Smooth muscle cell of the coronary artery (primary cell): ENCODE measurements around the gene SLC8A3. TPM values are rescaled to one million over a fixed set of nuclear protein-coding genes. Genes with fewer than 3 reads are reported as not detected.

Source experiments
- total RNA-seq: library from RNA; depleted of rRNA; stranded (reverse); fragments of >200 nt; gene quantifications from 2 replicates; pipeline ENCODE4 v1.2.3, GENCODE V29; 2014; ENCODE audit warnings: low replicate concordance

The SLC8A3 gene
- not detected in 2 replicates for total RNA-seq

GRCh38 chr14:70188659-70189455 lies at the start of gene SLC8A3:
SLC8A3 (minus strand) TSS chr14:70188951; CDS start chr14:70168422, 20,529 bp downstream.

Other genes starting within 250 kb of the SLC8A3 start
- gene COX16, start 170.7 kb upstream of the SLC8A3 start, total RNA-seq: 15.1 and 38.2 TPM in 2 replicates
- gene SYNJ2BP, start 228.1 kb upstream of the SLC8A3 start, total RNA-seq: 6.7 and 15.6 TPM in 2 replicates